Measurements from ENCODE around the gene SPTBN1. TPM values are rescaled to one million over a fixed set of nuclear protein-coding genes. Genes with fewer than 3 reads are reported as not detected.

Gene SPTBN1
- total RNA-seq, 1 donor from 2014 or later = 601 TPM

- no peak for TF ChIP-seq CTCF (IDR thresholded peaks at IDR 0.05)
- no peaks in the 10 kb centered on the region for H3K9me3 ChIP-seq
- ATAC-seq (no peak), DNase-seq (no peak)
- peaks cover 94% of the 10 kb centered on the region for H3K4me1 ChIP-seq
- H3K36me3 ChIP-seq = no peaks in the 10 kb centered on the region
- peak overlapping the region; percentile 59 for H3K27ac ChIP-seq
- no peak overlapping the region for H3K4me3 ChIP-seq
- H3K27me3 ChIP-seq (ENCODE audit: low read depth) = no peaks in the 10 kb centered on the region
- intact Hi-C loops (cut with DNase I) = no loop called here
These were observed 114.3 kb downstream of the SPTBN1 start for GRCh38 chr2:54570321-54570855.

- Histone ChIP-seq H3K9me3 (no peaks in the 10 kb centered on the region), H3K36me3 (no peaks in the 10 kb centered on the region), H3K27ac (peak overlapping the region; percentile 75), H3K4me3 (no peak overlapping the region), H3K4me1 (peaks cover 93% of the 10 kb centered on the region), H3K27me3 (ENCODE audit: low read depth) (no peaks in the 10 kb centered on the region)
- intact Hi-C loops (cut with DNase I) = no loop called here
- TF ChIP-seq CTCF (IDR thresholded peaks at IDR 0.05) = no peak
- ATAC-seq (peak; percentile 62 to 79), DNase-seq (peak; percentile 66)
These were observed 115.0 kb downstream of the SPTBN1 start for GRCh38 chr2:54570925-54571694.

- H3K27me3 ChIP-seq (ENCODE audit: low read depth) = no peaks in the 10 kb centered on the region
- DNase-seq = no peak
- no peaks in the 10 kb centered on the region for H3K9me3 ChIP-seq
- peaks cover 96% of the 10 kb centered on the region for H3K4me1 ChIP-seq
- intact Hi-C loops (cut with DNase I) = no loop called here
- peak; percentile 63 to 88 for ATAC-seq
- H3K36me3 ChIP-seq = no peaks in the 10 kb centered on the region
- no peak for TF ChIP-seq CTCF (IDR thresholded peaks at IDR 0.05)
- H3K27ac ChIP-seq = peak overlapping the region; percentile 75
- no peak overlapping the region for H3K4me3 ChIP-seq
These were observed 116.1 kb downstream of the SPTBN1 start for GRCh38 chr2:54572262-54572635.

GRCh38 chr2:54572636-54573536 lies 116.8 kb downstream of the SPTBN1 start:
- TF ChIP-seq CTCF (IDR thresholded peaks at IDR 0.05) = no peak
- DNase-seq (no peak), ATAC-seq (peak in 1 of 2 donors; percentile 6)
- Histone ChIP-seq H3K4me1 (peaks cover 97% of the 10 kb centered on the region), H3K4me3 (no peak overlapping the region), H3K9me3 (no peaks in the 10 kb centered on the region), H3K27ac (peak overlapping the region; percentile 75), H3K27me3 (ENCODE audit: low read depth) (no peaks in the 10 kb centered on the region), H3K36me3 (no peaks in the 10 kb centered on the region)
- intact Hi-C loops (cut with DNase I) = no loop called here

- Histone ChIP-seq H3K36me3 (no peaks in the 10 kb centered on the region), H3K4me1 (peaks cover 97% of the 10 kb centered on the region), H3K27me3 (ENCODE audit: low read depth) (no peaks in the 10 kb centered on the region), H3K4me3 (no peak overlapping the region), H3K9me3 (no peaks in the 10 kb centered on the region), H3K27ac (peak overlapping the region; percentile 75)
- intact Hi-C loops (cut with DNase I) = no loop called here
- ATAC-seq (no peak), DNase-seq (no peak)
- TF ChIP-seq CTCF (IDR thresholded peaks at IDR 0.05) = no peak
These were observed 117.4 kb downstream of the SPTBN1 start for GRCh38 chr2:54573537-54573919.
